Iris pigment epithelial cell (primary cell): ENCODE measurements around the gene PRDM1.

Experiments
- DNase-seq: peaks from one replicate; pipeline ENCODE4 v3.0.0-alpha.2; 2011; ENCODE audit warnings: low read depth

Gene PRDM1

GRCh38 chr6:106116125-106116832 is 30.1 kb downstream of the PRDM1 start:
- no peak for DNase-seq

- DNase-seq = no peak
These were observed 31.4 kb downstream of the PRDM1 start for GRCh38 chr6:106117579-106117978.

GRCh38 chr6:106118835-106119431 is 32.8 kb downstream of the PRDM1 start:
- DNase-seq = no peak

GRCh38 chr6:106119546-106119945 is 33.4 kb downstream of the PRDM1 start:
- DNase-seq = no peak

GRCh38 chr6:106120006-106120405 is 33.9 kb downstream of the PRDM1 start:
- DNase-seq = no peak

GRCh38 chr6:106120406-106120805 is 34.3 kb downstream of the PRDM1 start:
- DNase-seq = no peak

GRCh38 chr6:106122306-106122918 is 36.3 kb downstream of the PRDM1 start:
- DNase-seq = no peak

- DNase-seq = no peak
These were observed 37.0 kb downstream of the PRDM1 start for GRCh38 chr6:106122938-106123656.

- DNase-seq = no peak
These were observed 37.9 kb downstream of the PRDM1 start for GRCh38 chr6:106124015-106124414.

- no peak for DNase-seq
These were observed 38.6 kb downstream of the PRDM1 start for GRCh38 chr6:106124437-106125430.

GRCh38 chr6:106125925-106126435 is 39.8 kb downstream of the PRDM1 start:
- DNase-seq = no peak

- DNase-seq = no peak
These were observed 40.3 kb downstream of the PRDM1 start for GRCh38 chr6:106126482-106126881.

- DNase-seq = peak; percentile 88
These were observed 43.0 kb downstream of the PRDM1 start for GRCh38 chr6:106128981-106129781.

- DNase-seq = no peak
These were observed 46.1 kb downstream of the PRDM1 start for GRCh38 chr6:106132153-106132698.

- no peak for DNase-seq
These were observed 46.9 kb downstream of the PRDM1 start for GRCh38 chr6:106133040-106133439.

GRCh38 chr6:106134087-106134770 is 48.1 kb downstream of the PRDM1 start:
- DNase-seq = no peak

GRCh38 chr6:106134906-106135634 is 48.9 kb downstream of the PRDM1 start:
- no peak for DNase-seq

GRCh38 chr6:106135911-106136571 is 49.9 kb downstream of the PRDM1 start:
- DNase-seq = no peak
